ENCODE results near the gene PPP1R26. TPM values are rescaled to one million over a fixed set of nuclear protein-coding genes. Genes with fewer than 3 reads are reported as not detected.
"Not testable (repeated sequence)": the region's sequence is repeated elsewhere in the genome, so short reads cannot be mapped to it uniquely, and the experiment has no call there.

Gene PPP1R26
- total RNA-seq, 1 donor from 2014 or later = 6.8 TPM

- no peak for DNase-seq
Measured at GRCh38 chr9:135505406-135506187, 26.0 kb downstream of the PPP1R26 start.

GRCh38 chr9:135506327-135507103 lies 26.9 kb downstream of the PPP1R26 start:
- DNase-seq = no peak

- DNase-seq = no peak
Measured at GRCh38 chr9:135507104-135508035, 27.8 kb downstream of the PPP1R26 start.

- DNase-seq = no peak
Measured at GRCh38 chr9:135508211-135508820, 28.7 kb downstream of the PPP1R26 start.

GRCh38 chr9:135509458-135509857 lies 29.9 kb downstream of the PPP1R26 start:
- no peak for DNase-seq

GRCh38 chr9:135512241-135512603 lies 32.6 kb downstream of the PPP1R26 start:
- no peak for DNase-seq

GRCh38 chr9:135512904-135513303 lies 33.3 kb downstream of the PPP1R26 start:
- DNase-seq = no peak

GRCh38 chr9:135513351-135513846 lies 33.8 kb downstream of the PPP1R26 start:
- DNase-seq = no peak

GRCh38 chr9:135513906-135514305 lies 34.3 kb downstream of the PPP1R26 start:
- DNase-seq = not testable (repeated sequence)

GRCh38 chr9:135514342-135515082 lies 34.9 kb downstream of the PPP1R26 start:
- DNase-seq = no peak

GRCh38 chr9:135515083-135515951 lies 35.7 kb downstream of the PPP1R26 start:
- no peak for DNase-seq

GRCh38 chr9:135516132-135516860 lies 36.7 kb downstream of the PPP1R26 start:
- no peak for DNase-seq

- no peak for DNase-seq
Measured at GRCh38 chr9:135517407-135517822, 37.8 kb downstream of the PPP1R26 start.

- DNase-seq = no peak
Measured at GRCh38 chr9:135519179-135519971, 39.8 kb downstream of the PPP1R26 start.

- DNase-seq = no peak
Measured at GRCh38 chr9:135520916-135521607, 41.5 kb downstream of the PPP1R26 start, which contains the start of gene LCN1. Gene LCN1 (plus strand): TSS chr9:135521440. CDS start chr9:135521498, 58 bp downstream.

GRCh38 chr9:135521608-135522095 lies 42.1 kb downstream of the PPP1R26 start:
- no peak for DNase-seq

GRCh38 chr9:135522137-135522877 lies 42.7 kb downstream of the PPP1R26 start:
- no peak for DNase-seq
